Mammary epithelial cell (primary cell): ENCODE data around the gene DCLRE1B.

Experiments used
- CTCF ChIP-seq, 2 donors: IDR thresholded peaks in 1 of 2; conservative IDR thresholded peaks in 1 of 2; 2 replicates each; pipeline ENCODE4 v1.5.1; 2011 to 2012; ENCODE audit warnings: inconsistent platforms in 2 of 2, low read length in 2 of 2, mild to moderate bottlenecking in 2 of 2, control low read depth in 1 of 2, low read depth in 1 of 2; ENCODE audit not compliant: insufficient read depth in 1 of 2; ENCODE audit errors: extremely low read depth in 1 of 2
- EZH2 ChIP-seq: IDR thresholded peaks from 2 replicates; pipeline ENCODE4 v1.6.1; 2012; ENCODE audit warnings: low read length, inconsistent platforms, borderline replicate concordance

- TF ChIP-seq CTCF (conservative IDR thresholded peaks at IDR 0.05 in 1 of 2, IDR thresholded peaks at IDR 0.05 in 1 of 2; ENCODE audit: extremely low read depth in 1 of 2, insufficient read depth in 1 of 2, low read depth in 1 of 2, low read length in 2 of 2), result no peak
- no peak for TF ChIP-seq EZH2
Observed at GRCh38 chr1:113941245-113941559, 36.1 kb downstream of the DCLRE1B start.
